ENCODE data around the gene EIF4E3. TPM values are rescaled to one million over a fixed set of nuclear protein-coding genes. Genes with fewer than 3 reads are reported as not detected.

EIF4E3 gene
- 10 to 100 TPM; 56.5 to 59.4 TPM for total RNA-seq

GRCh38 chr3:71725271-71725991 is at the start of gene EIF4E3:
Gene EIF4E3, minus strand, starts transcription at chr3:71725402. Its CDS starts 35 bp downstream, at chr3:71725367.
- peaks cover 21% of the 10 kb centered on the region for H3K36me3 Mint-ChIP-seq (ENCODE audit: low read depth)
- peak within 1 kb of the TSS; percentile 95 for H3K4me3 Mint-ChIP-seq
- H3K27ac Mint-ChIP-seq: peak within 1 kb of the TSS; percentile 96
- CTCF ChIA-PET: interaction anchor here (1.1 to 1.8 kb wide), 2 partner anchors 14 to 44 kb away, joined by 3 to 5 read pairs; no protein-coding TSS in a partner anchor
- DNase-seq: peak; percentile 40
- no peaks in the 10 kb centered on the region for H3K9me3 Mint-ChIP-seq (ENCODE audit: insufficient read depth)
- POLR2A ChIA-PET: interaction anchor here (1.0 kb wide), 1 partner anchor 661 kb away, joined by 3 read pairs; no protein-coding TSS in a partner anchor
- no peaks in the 10 kb centered on the region for H3K27me3 Mint-ChIP-seq (ENCODE audit: low read depth)
- peak; percentile 56 for ATAC-seq
- H3K4me1 Mint-ChIP-seq (ENCODE audit: low read depth): peaks cover 63% of the 10 kb centered on the region

DNA sequence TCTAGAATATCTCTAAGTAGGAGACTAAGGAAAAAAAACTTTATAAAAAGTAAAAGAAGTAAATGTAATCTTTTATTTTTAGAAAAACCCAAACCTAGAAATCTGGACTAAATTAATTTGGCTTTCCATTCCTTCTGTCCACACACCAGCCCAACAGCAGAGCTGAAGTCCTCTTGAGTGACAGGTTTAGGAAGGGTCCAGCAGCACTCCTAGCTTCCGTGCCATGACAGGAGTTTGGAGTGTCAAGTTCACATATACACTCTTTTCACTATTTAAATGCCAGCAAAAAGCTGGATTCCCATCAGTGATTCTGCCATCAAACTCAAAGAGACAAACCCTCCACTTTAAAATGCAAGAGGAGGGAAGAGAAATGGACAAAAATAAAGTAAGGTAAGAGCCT is 46.7 kb upstream of the EIF4E3 start:
- ATAC-seq (no peak), DNase-seq (no peak)
- CTCF ChIA-PET: interaction anchor here (1.1 kb wide), 1 partner anchor 41 kb away, joined by 3 read pairs; no protein-coding TSS in a partner anchor
- Mint-ChIP-seq H3K27me3 (ENCODE audit: low read depth) (peaks cover 24% of the 10 kb centered on the region), H3K27ac (no peak overlapping the region), H3K36me3 (ENCODE audit: low read depth) (no peaks in the 10 kb centered on the region), H3K4me1 (ENCODE audit: low read depth) (no peaks in the 10 kb centered on the region), H3K4me3 (no peak overlapping the region), H3K9me3 (ENCODE audit: insufficient read depth) (no peaks in the 10 kb centered on the region)
- POLR2A ChIA-PET: no interaction called here

- Mint-ChIP-seq H3K27me3 (ENCODE audit: low read depth) (peaks cover 26% of the 10 kb centered on the region), H3K27ac (no peak overlapping the region), H3K9me3 (ENCODE audit: insufficient read depth) (no peaks in the 10 kb centered on the region), H3K4me3 (no peak overlapping the region), H3K36me3 (ENCODE audit: low read depth) (no peaks in the 10 kb centered on the region), H3K4me1 (ENCODE audit: low read depth) (no peaks in the 10 kb centered on the region)
- DNase-seq (no peak), ATAC-seq (no peak)
- ChIA-PET CTCF (interaction anchor here (1.3 kb wide), 1 partner anchor 41 kb away, joined by 3 read pairs; no protein-coding TSS in a partner anchor), POLR2A (no interaction called here)
Measured at GRCh38 chr3:71771126-71771525, 45.9 kb upstream of the EIF4E3 start.

DNA sequence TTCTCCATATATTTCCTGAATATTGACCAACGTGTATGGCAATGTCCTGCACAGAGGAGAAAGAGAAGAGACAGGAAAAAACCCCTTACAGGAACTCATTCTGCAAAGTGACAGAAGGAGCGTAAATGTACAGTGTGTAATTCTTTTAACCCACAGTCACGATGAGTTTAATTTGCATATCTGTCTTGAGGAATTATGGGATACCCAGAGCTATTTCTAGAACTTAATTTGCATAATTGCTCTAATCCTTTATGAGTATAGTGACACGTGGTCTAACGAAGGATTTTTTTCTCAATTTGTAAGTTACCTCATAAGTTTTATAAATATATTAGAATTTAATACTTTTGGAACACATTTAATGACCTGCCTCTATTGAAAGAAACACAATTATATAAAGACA is 38.2 kb upstream of the EIF4E3 start:
- peaks cover 19% of the 10 kb centered on the region for H3K27me3 Mint-ChIP-seq (ENCODE audit: low read depth)
- no peak overlapping the region for H3K27ac Mint-ChIP-seq
- DNase-seq (no peak), ATAC-seq (no peak)
- H3K36me3 Mint-ChIP-seq (ENCODE audit: low read depth): no peaks in the 10 kb centered on the region
- CTCF ChIA-PET: interaction anchor here (2.6 kb wide), 1 partner anchor 34 kb away, joined by 8 read pairs; no protein-coding TSS in a partner anchor
- H3K4me3 Mint-ChIP-seq: no peak overlapping the region
- POLR2A ChIA-PET: no interaction called here
- no peaks in the 10 kb centered on the region for H3K9me3 Mint-ChIP-seq (ENCODE audit: insufficient read depth)
- no peaks in the 10 kb centered on the region for H3K4me1 Mint-ChIP-seq (ENCODE audit: low read depth)

GRCh38 chr3:71760140-71760539 is 34.9 kb upstream of the EIF4E3 start:
- Mint-ChIP-seq H3K27ac (no peak overlapping the region), H3K9me3 (ENCODE audit: insufficient read depth) (no peaks in the 10 kb centered on the region), H3K36me3 (ENCODE audit: low read depth) (no peaks in the 10 kb centered on the region), H3K27me3 (ENCODE audit: low read depth) (peaks cover 40% of the 10 kb centered on the region), H3K4me1 (ENCODE audit: low read depth) (no peaks in the 10 kb centered on the region), H3K4me3 (no peak overlapping the region)
- ATAC-seq (no peak), DNase-seq (no peak)
- CTCF ChIA-PET: no interaction called here
- POLR2A ChIA-PET: no interaction called here

- POLR2A ChIA-PET: no interaction called here
- Mint-ChIP-seq H3K36me3 (ENCODE audit: low read depth) (no peaks in the 10 kb centered on the region), H3K27ac (no peak overlapping the region), H3K9me3 (ENCODE audit: insufficient read depth) (no peaks in the 10 kb centered on the region), H3K4me1 (ENCODE audit: low read depth) (no peaks in the 10 kb centered on the region), H3K27me3 (ENCODE audit: low read depth) (peaks cover 44% of the 10 kb centered on the region), H3K4me3 (no peak overlapping the region)
- CTCF ChIA-PET: no interaction called here
- DNase-seq: no peak
- ATAC-seq: no peak
Measured at GRCh38 chr3:71759401-71759800, 34.2 kb upstream of the EIF4E3 start.

DNA sequence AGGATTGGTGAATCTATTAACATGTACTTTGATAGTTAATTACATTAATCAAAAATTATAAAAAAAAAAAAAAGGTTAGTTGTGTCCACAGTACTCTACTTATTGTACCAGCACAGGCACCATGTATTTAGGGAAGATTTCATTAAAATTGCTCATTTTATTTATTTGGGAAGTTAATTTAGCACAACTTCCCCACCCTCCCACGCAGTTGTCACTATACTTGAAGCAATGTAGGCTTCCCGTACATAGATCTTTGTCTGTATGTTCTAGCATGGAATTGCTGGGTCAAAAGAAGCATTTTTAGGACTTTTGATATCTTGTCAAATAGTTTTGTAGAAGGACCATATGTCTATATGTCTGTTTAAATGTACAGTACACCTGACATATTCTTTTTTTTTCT is 32.9 kb upstream of the EIF4E3 start:
- POLR2A ChIA-PET: interaction anchor here (0.6 kb wide), 1 partner anchor 46 kb away, joined by 5 read pairs; no protein-coding TSS in a partner anchor
- H3K4me3 Mint-ChIP-seq: no peak overlapping the region
- ATAC-seq (no peak), DNase-seq (no peak)
- H3K27me3 Mint-ChIP-seq (ENCODE audit: low read depth): peaks cover 41% of the 10 kb centered on the region
- no peaks in the 10 kb centered on the region for H3K36me3 Mint-ChIP-seq (ENCODE audit: low read depth)
- no peaks in the 10 kb centered on the region for H3K9me3 Mint-ChIP-seq (ENCODE audit: insufficient read depth)
- no peak overlapping the region for H3K27ac Mint-ChIP-seq
- no peaks in the 10 kb centered on the region for H3K4me1 Mint-ChIP-seq (ENCODE audit: low read depth)
- CTCF ChIA-PET: no interaction called here

DNA sequence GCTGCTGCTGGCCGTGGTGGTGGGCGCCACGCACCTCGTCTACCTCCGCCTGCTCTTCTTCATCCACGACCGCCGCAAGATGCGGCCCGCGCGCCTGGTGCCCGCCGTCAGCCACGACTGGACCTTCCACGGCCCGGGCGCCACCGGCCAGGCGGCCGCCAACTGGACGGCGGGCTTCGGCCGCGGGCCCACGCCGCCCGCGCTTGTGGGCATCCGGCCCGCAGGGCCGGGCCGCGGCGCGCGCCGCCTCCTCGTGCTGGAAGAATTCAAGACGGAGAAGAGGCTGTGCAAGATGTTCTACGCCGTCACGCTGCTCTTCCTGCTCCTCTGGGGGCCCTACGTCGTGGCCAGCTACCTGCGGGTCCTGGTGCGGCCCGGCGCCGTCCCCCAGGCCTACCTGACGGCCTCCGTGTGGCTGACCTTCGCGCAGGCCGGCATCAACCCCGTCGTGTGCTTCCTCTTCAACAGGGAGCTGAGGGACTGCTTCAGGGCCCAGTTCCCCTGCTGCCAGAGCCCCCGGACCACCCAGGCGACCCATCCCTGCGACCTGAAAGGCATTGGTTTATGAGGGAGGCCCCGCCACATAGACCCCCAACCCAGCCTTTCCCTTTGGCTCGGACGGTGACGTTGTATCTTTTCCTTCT is 29.5 kb upstream of the EIF4E3 start:
- CTCF ChIA-PET: no interaction called here
- DNase-seq (no peak), ATAC-seq (no peak)
- POLR2A ChIA-PET: no interaction called here
- Mint-ChIP-seq H3K9me3 (ENCODE audit: insufficient read depth) (no peaks in the 10 kb centered on the region), H3K27ac (no peak overlapping the region), H3K4me3 (peak overlapping the region; percentile 51), H3K36me3 (ENCODE audit: low read depth) (no peaks in the 10 kb centered on the region), H3K4me1 (ENCODE audit: low read depth) (no peaks in the 10 kb centered on the region), H3K27me3 (ENCODE audit: low read depth) (peaks cover 54% of the 10 kb centered on the region)

DNA sequence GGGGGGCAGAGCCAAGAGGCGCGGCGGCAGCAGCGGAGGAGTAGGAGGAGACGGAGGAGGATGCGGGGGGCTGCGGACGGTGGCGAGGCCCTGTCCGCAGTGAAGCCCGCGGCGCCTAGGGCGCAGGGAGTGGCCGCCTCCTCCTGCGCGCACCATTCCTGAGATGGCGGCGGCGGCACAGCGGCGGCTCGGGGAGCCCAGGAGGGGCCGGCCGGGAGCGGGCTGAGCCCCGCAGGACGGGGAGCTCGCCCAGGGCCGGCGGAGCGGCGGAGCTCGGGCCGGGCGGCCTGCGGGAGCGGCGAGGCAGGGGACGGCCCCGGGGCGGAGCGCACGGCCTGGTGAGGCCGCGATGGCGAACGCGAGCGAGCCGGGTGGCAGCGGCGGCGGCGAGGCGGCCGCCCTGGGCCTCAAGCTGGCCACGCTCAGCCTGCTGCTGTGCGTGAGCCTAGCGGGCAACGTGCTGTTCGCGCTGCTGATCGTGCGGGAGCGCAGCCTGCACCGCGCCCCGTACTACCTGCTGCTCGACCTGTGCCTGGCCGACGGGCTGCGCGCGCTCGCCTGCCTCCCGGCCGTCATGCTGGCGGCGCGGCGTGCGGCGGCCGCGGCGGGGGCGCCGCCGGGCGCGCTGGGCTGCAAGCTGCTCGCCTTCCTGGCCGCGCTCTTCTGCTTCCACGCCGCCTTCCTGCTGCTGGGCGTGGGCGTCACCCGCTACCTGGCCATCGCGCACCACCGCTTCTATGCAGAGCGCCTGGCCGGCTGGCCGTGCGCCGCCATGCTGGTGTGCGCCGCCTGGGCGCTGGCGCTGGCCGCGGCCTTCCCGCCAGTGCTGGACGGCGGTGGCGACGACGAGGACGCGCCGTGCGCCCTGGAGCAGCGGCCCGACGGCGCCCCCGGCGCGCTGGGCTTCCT is 28.8 kb upstream of the EIF4E3 start, which contains the start of gene GPR27:
GPR27 (plus strand) TSS at position 155 of the 909 bp plus-strand sequence; CDS start at position 350, 195 bp downstream.
- ChIA-PET POLR2A (no interaction called here), CTCF (no interaction called here)
- DNase-seq (no peak), ATAC-seq (peak; percentile 62)
- Mint-ChIP-seq H3K27me3 (ENCODE audit: low read depth) (peaks cover 52% of the 10 kb centered on the region), H3K36me3 (ENCODE audit: low read depth) (no peaks in the 10 kb centered on the region), H3K27ac (no peak within 1 kb of the TSS), H3K4me1 (ENCODE audit: low read depth) (no peaks in the 10 kb centered on the region), H3K4me3 (peak within 1 kb of the TSS; percentile 45), H3K9me3 (ENCODE audit: insufficient read depth) (no peaks in the 10 kb centered on the region)

- ChIA-PET POLR2A (no interaction called here), CTCF (interaction anchor here (0.8 kb wide), 1 partner anchor 23 kb away, joined by 3 read pairs; no protein-coding TSS in a partner anchor)
- H3K27ac Mint-ChIP-seq: no peak overlapping the region
- peak; percentile 27 for ATAC-seq
- no peaks in the 10 kb centered on the region for H3K4me1 Mint-ChIP-seq (ENCODE audit: low read depth)
- peaks cover 57% of the 10 kb centered on the region for H3K27me3 Mint-ChIP-seq (ENCODE audit: low read depth)
- no peak for DNase-seq
- H3K4me3 Mint-ChIP-seq: peak overlapping the region; percentile 45
- H3K36me3 Mint-ChIP-seq (ENCODE audit: low read depth): no peaks in the 10 kb centered on the region
- no peaks in the 10 kb centered on the region for H3K9me3 Mint-ChIP-seq (ENCODE audit: insufficient read depth)
Measured at GRCh38 chr3:71752831-71753700, 27.9 kb upstream of the EIF4E3 start.

DNA sequence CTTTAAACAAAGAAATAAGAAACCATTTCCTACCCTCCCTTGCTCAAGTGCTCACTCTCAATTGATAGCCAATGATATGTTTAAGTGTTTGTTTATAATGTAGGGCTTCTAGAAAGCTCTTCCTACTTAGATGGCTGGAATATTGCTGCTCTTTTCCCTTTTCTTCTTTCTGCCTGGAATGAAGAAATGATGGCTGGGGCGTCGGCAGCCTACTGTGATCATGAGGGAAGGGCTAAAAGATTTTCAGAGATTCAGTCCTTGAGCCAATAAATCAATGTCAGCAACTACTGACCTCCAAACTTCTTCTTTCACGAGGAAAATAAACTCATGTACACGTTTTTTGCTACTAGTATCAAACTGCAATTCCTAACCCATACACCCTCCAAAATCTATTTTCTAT is 26.4 kb upstream of the EIF4E3 start:
- Mint-ChIP-seq H3K4me3 (no peak overlapping the region), H3K27ac (no peak overlapping the region), H3K9me3 (ENCODE audit: insufficient read depth) (no peaks in the 10 kb centered on the region), H3K4me1 (ENCODE audit: low read depth) (no peaks in the 10 kb centered on the region), H3K27me3 (ENCODE audit: low read depth) (peaks cover 46% of the 10 kb centered on the region), H3K36me3 (ENCODE audit: low read depth) (no peaks in the 10 kb centered on the region)
- ChIA-PET POLR2A (no interaction called here), CTCF (interaction anchor here (1.2 kb wide), 1 partner anchor 21 kb away, joined by 5 read pairs; no protein-coding TSS in a partner anchor)
- ATAC-seq (no peak), DNase-seq (no peak)

All from activated CD8-positive, alpha-beta T cell treated with anti-CD3 and anti-CD28 coated beads, Interleukin-2, amount 10 ng/mL, durations not matched to agents 7 days and 5 days (primary cell).